Measurements from ENCODE around the gene SERPINE3. TPM values are rescaled to one million over a fixed set of nuclear protein-coding genes. Genes with fewer than 3 reads are reported as not detected.

SERPINE3 gene
- total and polyA plus RNA-seq, 3 experiments from 2014 or later = not detected

- Mint-ChIP-seq H3K27ac (no peak overlapping the region), H3K36me3 (peaks cover 0 to 2% (median 0%) of the 10 kb centered on the region in 3 donors), H3K9me3 (no peaks in the 10 kb centered on the region), H3K4me1 (no peaks in the 10 kb centered on the region), H3K4me3 (no peak overlapping the region), H3K27me3 (peaks cover 0 to 2% of the 10 kb centered on the region in 2 donors)
- H3K4me3 ChIP-seq (ENCODE audit: low read length) = no peak overlapping the region
- no peaks in the 10 kb centered on the region for H3K27me3 ChIP-seq (ENCODE audit: insufficient read depth, low read length, poor library complexity, severe bottlenecking)
- CTCF ChIA-PET = no interaction called here
- no peaks in the 10 kb centered on the region for H3K36me3 ChIP-seq (ENCODE audit: insufficient read depth, low read length)
- H3K9me3 ChIP-seq (ENCODE audit: low read length) = no peaks in the 10 kb centered on the region
- POLR2A ChIA-PET = no interaction called here
- no peaks in the 10 kb centered on the region for H3K4me1 ChIP-seq (ENCODE audit: insufficient read depth, low read length)
- no peak overlapping the region for H3K27ac ChIP-seq (ENCODE audit: low read depth, low read length)
- DNase-seq = no peak
Observed at GRCh38 chr13:51342706-51343105, 3.2 kb downstream of the SERPINE3 start.

GRCh38 chr13:51343475-51343874, 4.0 kb downstream of the SERPINE3 start:
- DNase-seq = no peak
- Mint-ChIP-seq H3K27me3 (peaks cover 0 to 2% of the 10 kb centered on the region in 2 donors), H3K9me3 (no peaks in the 10 kb centered on the region), H3K4me3 (no peak overlapping the region), H3K4me1 (no peaks in the 10 kb centered on the region), H3K36me3 (peaks cover 0 to 2% (median 0%) of the 10 kb centered on the region in 3 donors), H3K27ac (no peak overlapping the region)
- Histone ChIP-seq H3K27me3 (ENCODE audit: insufficient read depth, low read length, poor library complexity, severe bottlenecking) (no peaks in the 10 kb centered on the region), H3K27ac (ENCODE audit: low read depth, low read length) (no peak overlapping the region), H3K9me3 (ENCODE audit: low read length) (no peaks in the 10 kb centered on the region), H3K36me3 (ENCODE audit: insufficient read depth, low read length) (no peaks in the 10 kb centered on the region), H3K4me1 (ENCODE audit: insufficient read depth, low read length) (no peaks in the 10 kb centered on the region), H3K4me3 (ENCODE audit: low read length) (no peak overlapping the region)
- ChIA-PET POLR2A (no interaction called here), CTCF (no interaction called here)

GRCh38 chr13:51346397-51346796, 6.9 kb downstream of the SERPINE3 start:
- Mint-ChIP-seq H3K27me3 (no peaks in the 10 kb centered on the region), H3K36me3 (peaks cover 2 to 10% (median 2%) of the 10 kb centered on the region in 3 donors), H3K4me3 (no peak overlapping the region), H3K4me1 (no peaks in the 10 kb centered on the region), H3K27ac (no peak overlapping the region), H3K9me3 (peaks cover 0 to 4% (median 0%) of the 10 kb centered on the region in 5 donors)
- Histone ChIP-seq H3K4me1 (ENCODE audit: insufficient read depth, low read length) (no peaks in the 10 kb centered on the region), H3K9me3 (ENCODE audit: low read length) (no peaks in the 10 kb centered on the region), H3K4me3 (ENCODE audit: low read length) (no peak overlapping the region), H3K27ac (ENCODE audit: low read depth, low read length) (no peak overlapping the region), H3K27me3 (ENCODE audit: insufficient read depth, low read length, poor library complexity, severe bottlenecking) (no peaks in the 10 kb centered on the region), H3K36me3 (ENCODE audit: insufficient read depth, low read length) (no peaks in the 10 kb centered on the region)
- CTCF ChIA-PET = no interaction called here
- DNase-seq = no peak
- POLR2A ChIA-PET = no interaction called here

- CTCF ChIA-PET = no interaction called here
Observed at GRCh38 chr13:51347099-51347498, 7.6 kb downstream of the SERPINE3 start.

GRCh38 chr13:51348069-51348967, 8.8 kb downstream of the SERPINE3 start:
- POLR2A ChIA-PET = no interaction called here
- no peaks in the 10 kb centered on the region for H3K9me3 ChIP-seq (ENCODE audit: low read length)
- CTCF ChIA-PET = no interaction called here
- no peak overlapping the region for H3K27ac Mint-ChIP-seq
- no peak overlapping the region for H3K4me3 ChIP-seq (ENCODE audit: low read length)
- H3K27me3 Mint-ChIP-seq = no peaks in the 10 kb centered on the region
- no peaks in the 10 kb centered on the region for H3K4me1 ChIP-seq (ENCODE audit: insufficient read depth, low read length)
- no peaks in the 10 kb centered on the region for H3K4me1 Mint-ChIP-seq
- peaks cover 2 to 19% (median 8%) of the 10 kb centered on the region in 3 donors for H3K36me3 Mint-ChIP-seq
- H3K9me3 Mint-ChIP-seq = peaks cover 0 to 4% (median 0%) of the 10 kb centered on the region in 5 donors
- no peak for DNase-seq
- H3K4me3 Mint-ChIP-seq = no peak overlapping the region
- H3K36me3 ChIP-seq (ENCODE audit: insufficient read depth, low read length) = no peaks in the 10 kb centered on the region
- no peak overlapping the region for H3K27ac ChIP-seq (ENCODE audit: low read depth, low read length)
- no peaks in the 10 kb centered on the region for H3K27me3 ChIP-seq (ENCODE audit: insufficient read depth, low read length, poor library complexity, severe bottlenecking)

More at GRCh38 chr13:51347099-51347498, 7.6 kb downstream of the SERPINE3 start:
- H3K9me3 ChIP-seq (ENCODE audit: low read length) = no peaks in the 10 kb centered on the region
- H3K36me3 ChIP-seq (ENCODE audit: insufficient read depth, low read length) = no peaks in the 10 kb centered on the region
- no peak overlapping the region for H3K27ac ChIP-seq (ENCODE audit: low read depth, low read length)
- Mint-ChIP-seq H3K9me3 (peaks cover 0 to 4% (median 0%) of the 10 kb centered on the region in 5 donors), H3K4me1 (no peaks in the 10 kb centered on the region), H3K27me3 (no peaks in the 10 kb centered on the region), H3K36me3 (peaks cover 2 to 14% (median 4%) of the 10 kb centered on the region in 3 donors), H3K4me3 (no peak overlapping the region), H3K27ac (no peak overlapping the region)
- POLR2A ChIA-PET = no interaction called here
- DNase-seq = no peak
- H3K4me3 ChIP-seq (ENCODE audit: low read length) = no peak overlapping the region
- no peaks in the 10 kb centered on the region for H3K27me3 ChIP-seq (ENCODE audit: insufficient read depth, low read length, poor library complexity, severe bottlenecking)
- no peaks in the 10 kb centered on the region for H3K4me1 ChIP-seq (ENCODE audit: insufficient read depth, low read length)

- H3K27me3 ChIP-seq (ENCODE audit: insufficient read depth, low read length, poor library complexity, severe bottlenecking) = no peaks in the 10 kb centered on the region
- ChIA-PET POLR2A (no interaction called here), CTCF (no interaction called here)
- Mint-ChIP-seq H3K27ac (no peak overlapping the region), H3K4me3 (no peak overlapping the region), H3K4me1 (no peaks in the 10 kb centered on the region), H3K9me3 (peaks cover 0 to 4% (median 0%) of the 10 kb centered on the region in 5 donors), H3K27me3 (no peaks in the 10 kb centered on the region), H3K36me3 (peaks cover 2 to 19% (median 8%) of the 10 kb centered on the region in 3 donors)
- H3K9me3 ChIP-seq (ENCODE audit: low read length) = no peaks in the 10 kb centered on the region
- no peak overlapping the region for H3K4me3 ChIP-seq (ENCODE audit: low read length)
- no peaks in the 10 kb centered on the region for H3K4me1 ChIP-seq (ENCODE audit: insufficient read depth, low read length)
- no peak for DNase-seq
- H3K36me3 ChIP-seq (ENCODE audit: insufficient read depth, low read length) = no peaks in the 10 kb centered on the region
- no peak overlapping the region for H3K27ac ChIP-seq (ENCODE audit: low read depth, low read length)
Observed at GRCh38 chr13:51349016-51349415, 9.5 kb downstream of the SERPINE3 start.

GRCh38 chr13:51355217-51355616, 15.7 kb downstream of the SERPINE3 start:
- Histone ChIP-seq H3K36me3 (ENCODE audit: insufficient read depth, low read length) (no peaks in the 10 kb centered on the region), H3K4me3 (ENCODE audit: low read length) (no peak overlapping the region), H3K27ac (ENCODE audit: low read depth, low read length) (no peak overlapping the region), H3K27me3 (ENCODE audit: insufficient read depth, low read length, poor library complexity, severe bottlenecking) (no peaks in the 10 kb centered on the region), H3K4me1 (ENCODE audit: insufficient read depth, low read length) (no peaks in the 10 kb centered on the region), H3K9me3 (ENCODE audit: low read length) (no peaks in the 10 kb centered on the region)
- Mint-ChIP-seq H3K36me3 (peaks cover 5 to 19% (median 8%) of the 10 kb centered on the region in 3 donors), H3K27ac (no peak overlapping the region), H3K4me1 (no peaks in the 10 kb centered on the region), H3K9me3 (peaks cover 0 to 4% (median 0%) of the 10 kb centered on the region in 5 donors), H3K27me3 (no peaks in the 10 kb centered on the region), H3K4me3 (no peak overlapping the region)
- ChIA-PET CTCF (no interaction called here), POLR2A (no interaction called here)
- DNase-seq = no peak

GRCh38 chr13:51357928-51358595, 18.6 kb downstream of the SERPINE3 start:
- Histone ChIP-seq H3K27me3 (ENCODE audit: insufficient read depth, low read length, poor library complexity, severe bottlenecking) (no peaks in the 10 kb centered on the region), H3K4me3 (ENCODE audit: low read length) (no peak overlapping the region), H3K9me3 (ENCODE audit: low read length) (no peaks in the 10 kb centered on the region), H3K27ac (ENCODE audit: low read depth, low read length) (no peak overlapping the region), H3K36me3 (ENCODE audit: insufficient read depth, low read length) (no peaks in the 10 kb centered on the region), H3K4me1 (ENCODE audit: insufficient read depth, low read length) (no peaks in the 10 kb centered on the region)
- no peaks in the 10 kb centered on the region for H3K9me3 Mint-ChIP-seq
- no peak for DNase-seq
- H3K4me1 Mint-ChIP-seq = no peaks in the 10 kb centered on the region
- H3K27me3 Mint-ChIP-seq = no peaks in the 10 kb centered on the region
- no peak overlapping the region for H3K4me3 Mint-ChIP-seq
- peak overlapping the region in 2 of 8 donors; percentile 15 to 69 for H3K27ac Mint-ChIP-seq
- POLR2A ChIA-PET = no interaction called here
- H3K36me3 Mint-ChIP-seq = peaks cover 0 to 14% (median 10%) of the 10 kb centered on the region in 3 donors
- CTCF ChIA-PET = no interaction called here
